GM12891 (cell line): ENCODE results near the gene PTGS1.

Experiments
- POLR2A ChIP-seq: IDR thresholded peaks from 2 replicates; pipeline ENCODE4 v1.6.1; 2011; ENCODE audit warnings: low read depth, low read length, control low read depth
- POLR2AphosphoS5 ChIP-seq: IDR thresholded peaks from 2 replicates; pipeline ENCODE4 v1.6.1; 2011; ENCODE audit warnings: low read depth, low read length, control low read depth

DNA sequence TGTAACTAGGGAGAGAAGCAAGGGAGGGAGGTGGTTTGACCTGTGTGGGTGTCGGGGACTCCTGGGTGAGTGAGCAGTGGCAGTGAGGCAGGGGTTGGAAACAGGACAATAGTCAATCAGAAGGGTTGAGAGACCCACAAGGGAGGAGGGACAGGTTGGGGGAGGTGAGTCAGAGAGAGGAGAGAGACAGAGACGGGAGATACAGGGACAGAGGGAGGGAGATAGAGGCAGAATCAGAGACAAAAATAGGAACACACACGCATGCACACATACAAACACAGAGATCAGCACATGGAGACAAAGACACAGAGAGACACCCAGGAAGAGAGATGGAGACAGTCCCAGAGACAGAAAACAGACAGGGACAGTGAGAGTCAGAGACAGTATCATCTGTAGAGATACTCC is 39.3 kb upstream of the PTGS1 start:
- no peak for TF ChIP-seq POLR2A
- no peak for TF ChIP-seq POLR2AphosphoS5
